Common myeloid progenitor, CD34-positive (primary cell): ENCODE data around the gene RHBDL3.

Experiments
- CTCF ChIA-PET: fragments of 350-600 bp; sonication (Branson Sonifier 250); formaldehyde crosslinking; loops from one replicate; lab custom pipeline; 2021; ENCODE audit warnings: antibody characterized with exemption; lab: Charles Lee
- POLR2A ChIA-PET: fragments of 350-600 bp; sonication (Branson Sonifier 250); formaldehyde crosslinking; loops from one replicate; lab custom pipeline; 2021; ENCODE audit warnings: antibody characterized with exemption; lab: Charles Lee
- DNase-seq, 3 donors: peaks; one replicate each; pipeline versions ENCODE4 v3.0.0 to v3.0.0-alpha.2; 2013
- H3K27ac ChIP-seq, 2 experiments: 1 replicate in 1 of 2; 2 replicates in 1 of 2; pipeline ENCODE4 v1.7.0; 2013; ENCODE audit warnings: inconsistent platforms in 2 of 2, low read length in 2 of 2, mild to moderate bottlenecking in 2 of 2, low read depth in 1 of 2, moderate library complexity in 1 of 2; ENCODE audit not compliant: severe bottlenecking in 2 of 2, insufficient read depth in 1 of 2, poor library complexity in 1 of 2
- H3K27me3 ChIP-seq, 5 experiments: replicated peaks in 2 of 5; 1 replicate in 3 of 5; 2 replicates in 2 of 5; pipeline versions ENCODE4 v1.6.1 to v1.7.0; 2013; ENCODE audit warnings: low read length in 4 of 5, mild to moderate bottlenecking in 2 of 5, moderate library complexity in 2 of 5, inconsistent platforms in 1 of 5; ENCODE audit not compliant: insufficient read depth in 5 of 5, control insufficient read depth in 4 of 5
- H3K36me3 ChIP-seq, 4 experiments: 1 replicate in 2 of 4; 2 replicates in 2 of 4; pipeline versions ENCODE4 v1.6.1 to v1.7.0; 2013; ENCODE audit warnings: low read length in 3 of 4, control low read depth in 1 of 4, mild to moderate bottlenecking in 1 of 4; ENCODE audit not compliant: control insufficient read depth in 4 of 4, insufficient read depth in 4 of 4
- H3K4me1 ChIP-seq, 4 experiments: 1 replicate in 3 of 4; 2 replicates in 1 of 4; pipeline versions ENCODE4 v1.6.1 to v1.7.1; 2013; ENCODE audit warnings: low read length in 3 of 4, mild to moderate bottlenecking in 3 of 4, control low read depth in 1 of 4, inconsistent platforms in 1 of 4, moderate library complexity in 1 of 4; ENCODE audit not compliant: control insufficient read depth in 4 of 4, insufficient read depth in 4 of 4; ENCODE audit errors: control extremely low read depth in 1 of 4
- H3K4me3 ChIP-seq, 7 experiments: 1 replicate in 4 of 7; 2 replicates in 3 of 7; pipeline versions ENCODE4 v1.5.1 to v1.7.0; 2013; ENCODE audit warnings: mild to moderate bottlenecking in 7 of 7, low read length in 6 of 7, moderate library complexity in 6 of 7, inconsistent platforms in 2 of 7, low read depth in 2 of 7, control low read depth in 1 of 7; ENCODE audit not compliant: insufficient read depth in 4 of 7, control insufficient read depth in 1 of 7; ENCODE audit errors: extremely low read depth in 1 of 7
- H3K9me3 ChIP-seq, 5 experiments: 1 replicate in 4 of 5; 2 replicates in 1 of 5; pipeline versions ENCODE4 v1.6.1 to v1.7.1; 2013; ENCODE audit warnings: low read length in 4 of 5, mild to moderate bottlenecking in 2 of 5, inconsistent platforms in 1 of 5, low read depth in 1 of 5, moderate library complexity in 1 of 5; ENCODE audit not compliant: control insufficient read depth in 4 of 5, insufficient read depth in 2 of 5; ENCODE audit errors: control extremely low read depth in 1 of 5
- WGBS: methylation state at CpG from one replicate; pipeline ENCODE4 v1.1.5; 2013; ENCODE audit not compliant: insufficient coverage; 5-methylcytosine and 5-hydroxymethylcytosine counted together

Gene RHBDL3

GRCh38 chr17:32278815-32279214 lies 13.2 kb downstream of the RHBDL3 start:
- POLR2A ChIA-PET: no interaction called here

GRCh38 chr17:32279891-32280716 lies 14.5 kb downstream of the RHBDL3 start:
- Histone ChIP-seq H3K27me3 (peaks cover 0 to 8% (median 0%) of the 10 kb centered on the region in 5 experiments), H3K9me3 (no peaks in the 10 kb centered on the region), H3K4me3 (no peak overlapping the region), H3K4me1 (peaks cover 0 to 32% (median 22%) of the 10 kb centered on the region in 4 experiments), H3K36me3 (no peaks in the 10 kb centered on the region), H3K27ac (no peak overlapping the region)
- POLR2A ChIA-PET: no interaction called here
- no peak for DNase-seq
- WGBS: 96% methylated on average over 14 of the region's 21 CpGs
- CTCF ChIA-PET: interaction anchor here (1.2 kb wide), 1 partner anchor 40 kb away, joined by 3 read pairs; no protein-coding TSS in a partner anchor

More at GRCh38 chr17:32278815-32279214, 13.2 kb downstream of the RHBDL3 start:
- no peaks in the 10 kb centered on the region for H3K36me3 ChIP-seq
- H3K27me3 ChIP-seq: peaks cover 0 to 7% (median 0%) of the 10 kb centered on the region in 5 experiments
- CTCF ChIA-PET: interaction anchor here (0.8 to 2.0 kb wide), 3 partner anchors 8 to 41 kb away, joined by 3 to 4 read pairs (median 3); no protein-coding TSS in a partner anchor
- H3K4me3 ChIP-seq: no peak overlapping the region
- H3K27ac ChIP-seq: no peak overlapping the region
- no peak for DNase-seq
- no peaks in the 10 kb centered on the region for H3K9me3 ChIP-seq
- peaks cover 0 to 25% (median 14%) of the 10 kb centered on the region in 4 experiments for H3K4me1 ChIP-seq
- WGBS: 100% methylated on average over 2 of the region's 2 CpGs

- Histone ChIP-seq H3K9me3 (no peaks in the 10 kb centered on the region), H3K27ac (no peak overlapping the region), H3K36me3 (no peaks in the 10 kb centered on the region), H3K4me1 (peaks cover 0 to 32% (median 25%) of the 10 kb centered on the region in 4 experiments), H3K27me3 (peaks cover 0 to 11% (median 0%) of the 10 kb centered on the region in 5 experiments), H3K4me3 (no peak overlapping the region)
- no peak for DNase-seq
- 100% methylated on average over 2 of the region's 9 CpGs for WGBS
- CTCF ChIA-PET: no interaction called here
- POLR2A ChIA-PET: no interaction called here
Measured at GRCh38 chr17:32281011-32281451, 15.4 kb downstream of the RHBDL3 start.

DNA sequence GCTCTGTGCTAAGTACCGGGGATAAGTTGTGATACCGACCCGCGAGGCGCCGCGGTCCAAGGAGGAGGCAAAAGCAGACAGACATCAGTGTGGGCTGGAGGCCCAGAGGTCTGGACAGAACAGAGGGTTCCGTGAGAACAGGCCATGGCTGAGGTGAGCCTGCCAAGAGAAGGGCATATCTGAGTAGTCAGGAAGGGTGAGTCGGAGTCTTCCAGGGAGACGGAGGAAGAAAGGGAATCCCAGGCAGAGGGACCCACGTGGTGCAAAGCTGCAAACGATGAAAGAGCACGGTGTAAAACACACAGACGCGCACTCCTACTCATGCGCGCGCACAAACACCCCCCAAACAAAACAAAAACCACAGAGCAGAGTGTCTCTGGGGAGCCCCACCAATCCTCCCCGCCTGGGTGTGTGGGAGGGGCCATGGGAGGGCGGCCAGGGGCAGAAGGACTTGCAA lies 18.1 kb downstream of the RHBDL3 start:
- ChIA-PET POLR2A (no interaction called here), CTCF (no interaction called here)
- H3K4me1 ChIP-seq: peaks cover 6 to 54% (median 49%) of the 10 kb centered on the region in 4 experiments
- no peaks in the 10 kb centered on the region for H3K36me3 ChIP-seq
- H3K27me3 ChIP-seq: peaks cover 0 to 8% (median 0%) of the 10 kb centered on the region in 5 experiments
- no peaks in the 10 kb centered on the region for H3K9me3 ChIP-seq
- H3K27ac ChIP-seq: no peak overlapping the region
- no peak for DNase-seq
- H3K4me3 ChIP-seq: no peak overlapping the region
- WGBS: 86% methylated on average over 11 of the region's 20 CpGs

GRCh38 chr17:32285306-32285705 lies 19.7 kb downstream of the RHBDL3 start:
- peak; percentile 76 to 87 (median 76) for DNase-seq
- CTCF ChIA-PET: interaction anchor here (0.9 to 5.0 kb wide), 4 partner anchors 9 to 34 kb away, joined by 3 to 41 read pairs (median 7); no protein-coding TSS in a partner anchor
- Histone ChIP-seq H3K27ac (no peak overlapping the region), H3K9me3 (no peaks in the 10 kb centered on the region), H3K4me3 (no peak overlapping the region), H3K4me1 (peaks cover 13 to 69% (median 61%) of the 10 kb centered on the region in 4 experiments), H3K27me3 (peaks cover 0 to 10% (median 0%) of the 10 kb centered on the region in 5 experiments), H3K36me3 (no peaks in the 10 kb centered on the region)
- POLR2A ChIA-PET: interaction anchor here (0.6 to 1.6 kb wide), 4 partner anchors 9 to 31 kb away, joined by 3 to 5 read pairs (median 4); no protein-coding TSS in a partner anchor
- 13% methylated on average over 8 of the region's 8 CpGs for WGBS

DNA sequence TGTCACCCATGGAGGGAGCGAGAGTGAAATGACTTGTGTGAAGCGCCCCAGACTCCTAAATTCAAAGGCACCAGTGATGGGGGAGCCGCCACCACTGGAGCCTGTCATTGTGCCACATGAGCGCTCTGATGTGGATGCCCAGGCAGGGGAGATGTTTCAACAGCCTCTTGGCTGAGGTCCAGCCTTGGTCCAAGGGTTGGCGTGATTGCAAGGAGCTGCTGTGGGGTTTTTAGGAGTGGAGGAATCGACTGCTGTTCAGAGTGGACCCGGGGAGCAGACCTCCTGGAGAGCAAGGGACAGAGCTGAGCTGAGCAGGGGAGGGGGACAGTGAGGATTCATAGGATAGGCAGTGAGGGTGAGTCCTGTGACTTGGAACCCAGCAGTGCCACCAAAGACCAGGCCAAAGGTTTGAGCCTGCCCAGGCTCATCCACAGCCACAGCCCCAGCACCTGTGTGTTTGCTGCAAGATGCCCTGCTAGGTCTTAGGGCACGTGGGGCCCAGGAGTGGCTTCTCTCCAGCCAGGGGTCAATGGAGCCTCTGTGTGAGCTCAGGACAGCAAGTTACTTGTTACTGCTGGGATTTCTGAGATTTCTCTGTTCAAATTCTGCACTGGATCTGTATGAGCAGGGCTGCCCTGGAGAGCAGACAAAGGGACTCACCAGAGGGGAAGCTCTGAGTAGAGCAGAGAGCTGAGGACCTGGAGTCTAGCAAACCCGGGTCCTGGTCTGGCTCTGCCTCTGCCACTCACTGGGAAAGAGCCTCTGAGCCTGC lies 20.3 kb downstream of the RHBDL3 start:
- H3K4me1 ChIP-seq: peaks cover 13 to 74% (median 63%) of the 10 kb centered on the region in 4 experiments
- ChIA-PET CTCF (interaction anchor here (0.8 to 5.0 kb wide), 7 partner anchors 8 to 34 kb away, joined by 3 to 41 read pairs (median 4); no protein-coding TSS in a partner anchor), POLR2A (interaction anchor here (0.6 to 1.6 kb wide), 4 partner anchors 10 to 31 kb away, joined by 3 to 5 read pairs (median 4); no protein-coding TSS in a partner anchor)
- H3K27me3 ChIP-seq: peaks cover 0 to 8% (median 0%) of the 10 kb centered on the region in 5 experiments
- peak overlapping the region in 1 of 7 experiments; percentile 19 for H3K4me3 ChIP-seq
- peak in 2 of 3 donors; percentile 27 to 63 for DNase-seq
- WGBS: 38% methylated on average over 9 of the region's 9 CpGs
- H3K9me3 ChIP-seq: no peaks in the 10 kb centered on the region
- no peaks in the 10 kb centered on the region for H3K36me3 ChIP-seq
- H3K27ac ChIP-seq: no peak overlapping the region
